ENCODE measurements around the gene KIF23. TPM values are rescaled to one million over a fixed set of nuclear protein-coding genes. Genes with fewer than 3 reads are reported as not detected.

The KIF23 gene
- total RNA-seq (2014; rRNA removed; shearing (Covaris generic)) = 76.6 and 91.5 TPM in 2 replicates

GRCh38 chr15:69413822-69414700 lies at the start of gene KIF23:
KIF23 (plus strand) TSS chr15:69414349; CDS start chr15:69414466, 117 bp downstream.

DNA sequence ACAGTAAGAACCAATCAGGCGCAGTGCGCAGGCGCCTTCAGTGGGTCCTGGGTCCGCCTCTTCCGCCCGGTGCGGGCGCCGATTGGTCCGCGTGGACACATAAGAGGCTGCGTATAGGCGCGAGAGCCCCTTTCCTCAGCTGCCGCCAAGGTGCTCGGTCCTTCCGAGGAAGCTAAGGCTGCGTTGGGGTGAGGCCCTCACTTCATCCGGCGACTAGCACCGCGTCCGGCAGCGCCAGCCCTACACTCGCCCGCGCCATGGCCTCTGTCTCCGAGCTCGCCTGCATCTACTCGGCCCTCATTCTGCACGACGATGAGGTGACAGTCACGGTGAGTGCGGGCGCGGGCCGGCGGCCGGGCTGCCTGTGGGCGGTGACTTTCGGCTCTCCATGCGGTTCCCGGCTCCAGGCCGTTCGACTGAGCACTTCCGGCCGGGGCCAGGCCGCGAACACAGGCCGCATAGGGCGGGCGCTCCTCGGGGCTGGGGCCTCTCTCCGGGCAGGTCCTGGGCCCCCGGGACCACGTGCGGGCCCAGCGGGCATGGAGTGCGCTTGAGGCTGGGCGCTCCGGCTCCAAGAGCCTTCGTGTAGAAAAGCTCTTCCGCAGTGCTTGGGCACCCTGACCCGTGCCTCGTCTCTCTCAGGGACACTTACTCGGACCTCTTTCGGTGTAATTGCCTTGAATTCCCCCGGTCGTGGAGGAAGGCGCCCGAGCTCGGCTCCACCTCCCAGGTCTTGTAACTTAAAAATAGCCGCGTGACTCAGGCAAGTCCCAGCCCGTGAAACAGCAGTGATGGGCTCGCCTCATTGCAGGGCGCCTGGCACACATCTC lies 38.8 kb downstream of the KIF23 start, which contains the start of gene RPLP1:
Gene RPLP1, plus strand, starts transcription at position 127 of the 830 bp plus-strand sequence. Its CDS starts 131 bp downstream, at position 258.

Small RNA genes within 50 kb of the gene (small RNA-seq; reads per million reads assigned to genes)
- gene RF00012 = 0.54 reads per million, percentile 29 among the genes with 10 or more reads in this experiment

Other genes starting within 250 kb of the KIF23 start
- 0.69 and 2.2 TPM in 2 replicates for gene PAQR5, start 115.4 kb upstream of the KIF23 start, total RNA-seq (2014; rRNA removed; shearing (Covaris generic))
- gene RPLP1, start 38.5 kb downstream of the KIF23 start, total RNA-seq (2014; rRNA removed; shearing (Covaris generic)) = 295 and 382 TPM in 2 replicates

Data from A375 (cell line).